NCI-H748 (cell line): ENCODE results near the gene PRKCG.

ENCODE experiments used
- DNase-seq: peaks from one replicate; lab custom pipeline; 2025; ENCODE audit not compliant: unreplicated experiment; lab: John Stamatoyannopoulos, UW

Gene PRKCG

DNA sequence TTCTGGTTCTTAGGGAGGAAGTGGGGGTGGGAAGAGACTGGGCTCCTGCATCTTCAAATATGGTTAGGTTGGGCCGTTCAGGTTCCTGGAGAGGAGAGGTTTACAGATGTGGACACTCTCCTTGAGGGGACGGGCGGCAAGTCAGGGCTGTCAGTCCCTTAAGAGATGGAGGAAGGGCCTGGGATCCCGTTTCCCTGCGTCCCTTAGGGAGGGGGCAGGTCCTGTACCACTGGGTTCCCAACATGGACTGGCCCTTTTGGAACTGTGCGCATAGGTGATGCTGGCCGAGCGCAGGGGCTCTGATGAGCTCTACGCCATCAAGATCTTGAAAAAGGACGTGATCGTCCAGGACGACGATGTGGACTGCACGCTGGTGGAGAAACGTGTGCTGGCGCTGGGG is 16.2 kb downstream of the PRKCG start:
- DNase-seq = no peak

DNA sequence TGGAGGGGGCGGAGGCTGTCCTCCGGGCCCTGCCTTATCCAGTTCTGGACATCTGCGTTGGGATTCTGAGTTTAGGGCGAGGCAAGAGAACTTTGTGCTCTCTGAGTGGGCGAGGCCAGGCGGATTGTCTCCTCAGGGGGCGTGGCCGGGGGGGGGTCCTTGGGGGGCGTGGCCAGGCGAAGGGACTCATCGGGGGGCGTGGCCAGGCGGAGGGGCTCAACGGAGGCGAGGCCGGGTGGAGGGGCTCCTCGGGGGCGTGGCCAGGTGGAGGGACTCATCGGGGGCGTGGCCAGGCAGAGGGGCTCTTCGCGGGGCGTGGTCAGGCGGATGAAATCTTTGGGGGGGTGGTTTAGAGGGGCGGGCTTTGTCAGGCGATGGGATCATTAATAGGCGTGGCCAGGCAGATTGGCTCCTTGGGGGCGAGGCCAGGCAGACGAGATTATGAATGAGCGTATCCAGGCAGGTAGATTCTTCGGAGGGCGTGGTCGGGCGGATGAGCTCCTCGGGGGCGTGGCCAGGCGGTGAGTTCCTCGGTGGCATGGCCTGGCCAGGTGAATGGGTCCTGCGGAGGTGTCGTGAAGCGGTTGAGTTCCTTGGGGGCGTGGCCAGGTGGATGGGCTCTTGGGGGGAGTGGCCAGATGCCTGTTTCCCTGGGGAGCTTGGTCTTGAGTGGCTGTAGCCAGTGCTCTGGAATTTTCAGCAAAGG is 16.8 kb downstream of the PRKCG start:
- peak; percentile 53 for DNase-seq

DNA sequence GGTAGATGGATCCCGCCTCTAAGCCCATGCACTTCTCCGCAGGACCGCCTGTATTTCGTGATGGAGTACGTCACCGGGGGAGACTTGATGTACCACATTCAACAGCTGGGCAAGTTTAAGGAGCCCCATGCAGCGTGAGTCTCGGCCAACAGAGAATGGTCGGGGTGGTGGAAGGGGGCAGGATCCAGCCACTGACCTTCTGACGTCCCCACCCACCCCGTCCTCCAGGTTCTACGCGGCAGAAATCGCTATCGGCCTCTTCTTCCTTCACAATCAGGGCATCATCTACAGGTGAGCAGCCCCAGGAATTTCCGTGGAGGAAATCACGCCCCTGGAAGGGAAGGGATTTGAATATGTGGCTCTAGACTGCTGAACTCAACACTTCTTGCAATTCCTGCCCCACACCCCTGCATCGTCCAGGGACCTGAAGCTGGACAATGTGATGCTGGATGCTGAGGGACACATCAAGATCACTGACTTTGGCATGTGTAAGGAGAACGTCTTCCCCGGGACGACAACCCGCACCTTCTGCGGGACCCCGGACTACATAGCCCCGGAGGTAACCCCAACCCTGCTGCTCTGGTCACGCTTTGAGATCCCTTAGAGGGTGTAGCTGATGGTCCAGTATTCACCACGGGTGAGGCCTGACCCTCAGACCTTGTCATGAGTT is 18.3 kb downstream of the PRKCG start:
- no peak for DNase-seq

DNA sequence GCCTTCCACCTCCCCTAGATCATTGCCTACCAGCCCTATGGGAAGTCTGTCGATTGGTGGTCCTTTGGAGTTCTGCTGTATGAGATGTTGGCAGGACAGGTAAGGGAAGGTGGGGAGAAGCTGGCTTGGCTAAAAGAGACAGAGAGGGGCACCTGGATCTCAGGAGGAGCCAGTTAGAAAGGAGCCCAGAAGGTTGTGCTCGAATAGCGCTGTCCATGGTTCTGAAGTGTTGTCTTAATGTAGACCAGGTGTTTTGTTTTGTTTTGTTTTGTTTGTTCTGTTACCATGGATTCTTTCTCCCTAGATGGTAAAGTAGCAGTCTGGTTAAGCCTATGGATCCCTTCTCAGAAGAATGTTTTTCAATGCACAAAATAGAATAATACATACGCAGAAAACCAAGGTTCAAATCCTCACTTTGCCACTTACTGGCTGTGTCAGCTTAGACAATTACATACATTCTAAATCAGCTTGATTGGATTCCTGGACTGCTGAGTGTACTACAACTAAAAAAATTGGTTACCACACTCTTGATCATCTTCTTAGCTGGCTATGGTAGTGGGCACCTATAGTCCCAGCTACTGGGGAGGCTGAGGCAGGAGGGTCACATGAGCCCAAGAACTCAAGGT is 21.2 kb downstream of the PRKCG start:
- peak; percentile 70 for DNase-seq

DNA sequence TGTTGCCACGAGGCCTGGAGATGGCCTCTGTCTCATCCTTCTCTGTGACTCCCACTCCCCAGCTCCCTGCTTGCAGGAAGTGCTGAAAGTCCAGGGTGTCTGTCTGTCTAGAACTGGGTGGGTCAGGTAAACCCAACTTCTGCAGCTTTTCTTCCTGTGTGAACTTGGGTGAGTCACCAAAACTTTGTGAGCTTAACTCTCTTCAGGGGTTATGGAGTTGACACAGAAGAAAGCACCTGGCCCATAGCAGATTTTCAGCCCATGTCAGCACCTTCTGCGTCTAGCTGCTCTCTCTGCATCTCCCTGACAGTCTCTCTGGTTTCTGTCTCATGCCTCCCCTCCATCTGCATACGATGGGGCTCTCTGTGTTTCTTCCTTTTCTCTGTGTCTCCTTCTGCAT is 22.9 kb downstream of the PRKCG start:
- DNase-seq = no peak

DNA sequence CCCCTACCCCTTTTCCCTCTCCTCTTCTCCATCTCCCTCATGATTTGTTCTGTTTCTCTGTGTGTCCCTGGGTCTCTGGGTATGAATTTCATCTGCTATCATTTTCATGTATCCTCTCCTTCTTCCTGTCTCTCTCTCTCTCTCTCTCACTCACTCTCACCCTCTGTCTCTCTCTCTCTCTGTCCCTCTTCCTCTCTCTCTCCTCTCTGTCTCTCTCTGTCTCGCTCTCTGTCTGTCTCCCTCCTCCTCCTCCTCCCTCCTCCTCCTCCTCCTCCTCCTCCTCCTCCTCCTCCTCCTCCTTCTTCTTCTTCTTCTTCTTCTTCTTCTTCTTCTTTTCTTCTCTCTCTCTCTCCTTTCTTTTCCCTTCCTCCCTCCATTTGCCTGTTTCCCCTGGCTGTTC is 23.8 kb downstream of the PRKCG start:
- no peak for DNase-seq

DNA sequence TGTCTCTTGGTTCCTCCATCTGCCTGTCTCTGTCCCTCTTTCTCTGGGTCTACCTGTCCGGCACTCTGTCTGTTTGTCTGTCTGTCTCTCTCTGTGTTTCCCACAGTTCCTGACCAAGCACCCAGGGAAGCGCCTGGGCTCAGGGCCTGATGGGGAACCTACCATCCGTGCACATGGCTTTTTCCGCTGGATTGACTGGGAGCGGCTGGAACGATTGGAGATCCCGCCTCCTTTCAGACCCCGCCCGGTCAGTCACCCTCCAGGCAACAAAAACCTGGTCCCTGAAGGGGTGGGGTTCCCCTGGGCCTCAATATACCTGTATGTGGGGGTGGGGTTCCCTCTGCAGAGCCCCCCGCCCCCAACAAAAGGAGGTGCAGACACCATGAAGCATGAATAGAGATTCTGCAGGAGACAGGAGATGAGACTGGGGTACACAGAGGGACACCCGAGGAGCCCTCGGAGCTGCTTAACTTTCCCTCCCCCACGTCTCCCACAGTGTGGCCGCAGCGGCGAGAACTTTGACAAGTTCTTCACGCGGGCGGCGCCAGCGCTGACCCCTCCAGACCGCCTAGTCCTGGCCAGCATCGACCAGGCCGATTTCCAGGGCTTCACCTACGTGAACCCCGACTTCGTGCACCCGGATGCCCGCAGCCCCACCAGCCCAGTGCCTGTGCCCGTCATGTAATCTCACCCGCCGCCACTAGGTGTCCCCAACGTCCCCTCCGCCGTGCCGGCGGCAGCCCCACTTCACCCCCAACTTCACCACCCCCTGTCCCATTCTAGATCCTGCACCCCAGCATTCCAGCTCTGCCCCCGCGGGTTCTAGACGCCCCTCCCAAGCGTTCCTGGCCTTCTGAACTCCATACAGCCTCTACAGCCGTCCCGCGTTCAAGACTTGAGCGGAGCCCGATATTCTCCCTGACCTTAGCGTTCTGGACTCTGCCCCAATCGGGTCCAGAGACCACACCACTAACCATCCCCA is 24.5 kb downstream of the PRKCG start:
- DNase-seq = no peak

DNA sequence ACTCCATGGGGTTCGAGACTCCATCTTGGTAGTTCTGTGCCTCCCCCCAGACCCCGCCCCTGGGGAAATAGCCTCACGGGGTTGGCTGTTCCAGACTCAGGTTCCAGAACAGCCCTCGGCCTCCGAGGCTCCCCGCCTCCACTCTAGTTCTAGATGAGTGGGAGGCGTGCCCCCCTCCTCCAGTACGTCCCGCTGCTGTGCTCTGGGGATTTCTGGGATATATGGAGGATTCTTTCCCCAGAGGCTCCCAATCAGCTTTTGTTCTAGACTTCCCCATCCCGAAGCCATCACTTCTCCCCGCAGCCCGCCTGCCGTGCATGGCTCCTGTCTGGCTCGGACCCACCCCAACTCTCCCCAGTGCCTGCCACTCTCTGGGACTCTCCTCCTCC is 25.2 kb downstream of the PRKCG start:
- no peak for DNase-seq

DNA sequence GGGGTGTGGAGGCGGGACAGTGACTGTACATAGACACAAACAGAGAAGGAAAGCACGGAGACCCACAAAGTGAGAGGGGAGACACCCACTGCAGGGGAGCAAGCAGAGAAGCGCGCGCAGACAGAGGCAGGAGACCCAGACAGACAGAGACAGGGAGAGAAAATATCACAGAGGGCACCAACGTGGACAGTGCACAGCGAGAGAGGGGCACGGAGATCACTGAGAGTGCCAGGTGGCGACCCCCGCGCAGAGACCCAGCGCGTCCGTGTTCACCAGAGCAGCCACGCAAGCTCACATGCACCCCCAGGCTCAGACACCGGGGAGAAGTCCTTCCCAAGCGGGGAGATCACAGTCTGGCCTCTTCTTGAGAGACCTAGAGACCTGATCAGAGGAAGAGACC is 25.7 kb downstream of the PRKCG start:
- no peak for DNase-seq

DNA sequence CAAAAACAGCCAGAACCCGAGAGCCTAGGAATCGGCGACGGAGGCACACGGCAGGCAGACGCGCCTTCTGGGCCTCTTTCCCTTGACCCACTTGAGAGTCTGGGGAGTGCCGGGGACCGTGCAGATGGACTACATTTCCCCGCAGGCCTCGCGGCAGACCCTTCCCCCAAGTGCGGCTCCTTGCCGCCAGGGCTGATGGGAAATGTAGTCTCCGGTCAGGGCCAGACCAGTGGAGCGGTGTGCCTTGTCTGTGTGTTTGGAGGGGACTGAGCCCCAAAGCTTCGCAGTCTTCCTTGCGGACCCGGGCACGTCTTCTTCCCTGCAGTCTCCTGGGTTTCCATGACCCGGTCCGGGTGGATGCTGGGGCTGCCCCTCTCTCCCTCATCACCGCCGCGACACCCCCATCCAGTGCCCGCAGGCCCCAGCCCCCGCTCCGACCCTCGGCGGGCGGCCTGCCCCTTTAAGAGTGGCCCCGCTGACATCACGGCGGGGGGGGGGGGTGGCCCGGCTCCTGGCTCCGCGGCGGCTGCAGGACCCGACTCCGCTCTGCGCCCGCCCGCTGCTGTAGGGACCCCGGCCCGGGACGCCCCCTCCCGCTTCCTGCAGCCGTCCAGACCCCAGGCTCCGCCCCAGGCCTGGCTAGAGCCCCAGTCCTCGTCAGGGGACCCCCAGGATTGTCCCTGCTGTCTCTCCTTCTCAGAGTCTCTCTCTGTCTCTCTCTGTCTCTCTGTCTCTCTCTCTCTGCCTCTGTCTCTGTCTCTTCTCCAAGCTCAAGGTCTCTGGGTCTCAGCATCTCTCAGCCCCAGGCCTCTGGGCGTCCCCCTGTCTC is 26.3 kb downstream of the PRKCG start:
- DNase-seq = peak; percentile 74

DNA sequence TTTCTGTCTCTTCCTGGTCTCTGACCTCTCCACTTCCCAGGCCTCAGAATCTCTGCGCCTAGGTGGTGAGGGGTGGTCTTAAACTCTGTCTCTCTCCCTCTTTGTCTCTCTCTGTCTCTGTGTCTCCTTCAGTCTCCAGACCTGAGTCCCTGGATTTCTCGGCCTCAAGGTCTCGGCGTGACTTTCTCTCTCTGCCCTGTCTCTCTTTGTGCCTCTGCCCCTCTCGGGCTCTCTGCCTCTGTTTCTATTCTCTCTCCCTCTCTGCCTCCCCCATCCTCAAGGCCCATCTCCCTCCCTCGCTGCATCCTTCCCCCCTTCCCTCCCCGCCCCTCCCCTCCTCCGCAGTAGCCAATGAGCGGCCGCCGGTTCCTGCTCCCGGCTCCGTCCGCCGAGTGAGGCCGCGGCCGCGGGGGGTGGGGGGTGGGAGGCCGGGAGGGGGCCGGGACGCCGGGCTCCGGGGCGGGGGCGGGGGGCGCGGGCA is 27.0 kb downstream of the PRKCG start, which contains the start of gene CACNG7:
Gene CACNG7 (plus strand): TSS at position 344 of the 481 bp plus-strand sequence. CDS start 3,554 bp downstream, outside the sequence.
- DNase-seq = peak; percentile 17

DNA sequence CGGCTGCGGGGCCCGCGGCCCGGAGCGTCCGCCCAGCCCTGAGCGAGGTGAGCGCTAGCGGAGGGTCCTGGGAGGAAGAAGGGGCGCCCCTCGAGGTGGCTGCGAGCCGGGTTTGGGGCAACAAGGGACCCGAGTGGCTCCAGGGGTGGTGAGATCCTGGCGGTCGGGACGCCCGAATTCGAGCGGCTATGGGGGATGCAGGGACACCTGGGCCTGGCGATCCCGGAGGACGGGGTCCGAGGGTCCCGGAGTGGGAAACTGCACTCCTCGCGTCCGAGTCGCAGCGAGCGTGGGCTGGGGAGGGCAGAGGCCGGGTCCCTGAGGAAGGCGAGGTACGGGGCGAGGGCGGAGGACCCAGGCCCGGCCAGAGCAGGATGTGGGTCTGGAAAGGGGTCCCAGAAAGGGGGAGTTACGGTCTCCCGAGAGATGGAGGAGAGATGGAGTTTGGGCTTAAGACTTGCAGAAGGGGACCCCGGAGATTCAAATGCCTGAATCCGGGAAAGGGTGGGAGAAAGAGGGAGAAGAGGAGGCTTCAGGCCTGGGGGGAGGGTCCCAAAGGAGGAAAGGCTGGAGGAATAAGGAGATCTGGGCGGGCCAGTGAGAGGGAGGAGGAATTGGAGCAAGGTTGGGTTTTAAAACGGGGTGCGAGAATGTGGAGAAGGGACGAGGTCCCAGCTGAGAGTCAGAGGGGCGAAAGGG is 27.6 kb downstream of the PRKCG start:
- DNase-seq = no peak

DNA sequence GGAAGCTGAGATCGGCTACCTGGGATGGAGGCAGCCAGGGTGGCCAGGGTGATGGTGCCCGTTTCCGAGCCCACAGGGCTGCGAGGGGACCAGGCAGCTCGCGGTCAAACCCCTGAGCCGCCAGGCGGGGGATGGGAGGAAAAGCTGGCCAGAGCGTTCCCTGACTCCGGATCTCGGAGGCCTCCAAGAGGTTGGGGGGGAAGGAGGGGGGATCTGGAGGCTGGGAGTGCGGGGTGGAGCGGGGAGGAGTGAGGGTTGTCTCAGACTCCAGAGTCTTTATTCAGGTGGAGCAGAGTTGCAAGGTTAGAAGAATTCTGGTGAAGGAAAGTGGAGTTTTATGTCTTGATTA is 28.1 kb downstream of the PRKCG start:
- DNase-seq = peak; percentile 15

DNA sequence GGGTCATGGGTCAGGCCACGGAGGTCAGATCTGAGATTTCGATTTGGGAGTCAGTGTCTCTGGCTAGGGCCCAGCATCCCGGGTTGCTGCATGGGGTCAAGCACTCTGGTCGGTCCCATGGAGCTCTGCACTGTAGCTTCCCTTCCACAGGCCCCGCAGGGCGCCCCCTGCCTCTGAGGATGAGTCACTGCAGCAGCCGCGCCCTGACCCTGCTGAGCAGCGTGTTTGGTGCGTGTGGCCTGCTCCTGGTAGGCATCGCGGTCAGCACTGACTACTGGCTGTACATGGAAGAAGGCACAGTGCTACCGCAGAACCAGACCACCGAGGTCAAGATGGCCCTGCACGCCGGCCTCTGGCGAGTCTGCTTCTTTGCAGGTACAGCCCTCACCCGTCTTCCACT is 30.7 kb downstream of the PRKCG start:
- DNase-seq = no peak

DNA sequence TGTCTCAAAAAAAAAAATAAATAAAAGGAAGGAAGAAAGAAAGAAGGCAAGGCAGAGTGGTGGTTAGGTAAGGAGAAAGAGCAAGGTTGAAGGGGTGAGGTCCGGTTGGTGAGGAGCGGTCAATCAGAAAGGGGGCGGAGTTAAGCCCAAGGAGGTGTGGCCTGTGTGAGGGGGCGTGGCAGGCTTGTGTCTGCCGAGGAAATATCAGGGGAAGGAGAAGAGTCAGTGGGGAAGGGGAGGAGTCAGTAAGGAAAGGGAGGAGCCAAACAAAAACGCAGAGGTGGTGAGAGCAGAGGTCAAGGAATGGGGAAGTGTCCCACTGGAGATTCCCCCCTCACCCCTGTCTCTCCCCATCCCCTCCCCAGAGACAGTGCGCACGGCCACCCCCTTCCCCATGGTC is 33.0 kb downstream of the PRKCG start:
- no peak for DNase-seq

DNA sequence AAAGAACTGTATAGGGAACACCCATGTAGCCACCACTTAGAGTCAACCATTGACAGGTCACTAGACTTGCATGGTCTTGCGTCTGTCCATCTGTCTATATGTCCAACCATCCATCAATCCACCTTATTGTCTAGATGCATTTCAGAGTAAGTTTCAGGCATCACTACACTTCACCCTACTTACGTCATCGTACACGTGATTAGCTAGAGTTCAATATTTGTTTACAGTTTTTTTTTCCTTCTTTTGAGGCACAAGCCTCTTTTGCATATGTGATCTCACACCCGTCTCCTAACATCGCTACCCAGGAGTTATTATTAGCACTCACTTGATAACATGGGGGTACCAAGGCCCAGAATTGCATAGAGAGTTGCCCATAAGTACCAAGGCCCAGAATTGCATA is 34.0 kb downstream of the PRKCG start:
- DNase-seq = no peak

DNA sequence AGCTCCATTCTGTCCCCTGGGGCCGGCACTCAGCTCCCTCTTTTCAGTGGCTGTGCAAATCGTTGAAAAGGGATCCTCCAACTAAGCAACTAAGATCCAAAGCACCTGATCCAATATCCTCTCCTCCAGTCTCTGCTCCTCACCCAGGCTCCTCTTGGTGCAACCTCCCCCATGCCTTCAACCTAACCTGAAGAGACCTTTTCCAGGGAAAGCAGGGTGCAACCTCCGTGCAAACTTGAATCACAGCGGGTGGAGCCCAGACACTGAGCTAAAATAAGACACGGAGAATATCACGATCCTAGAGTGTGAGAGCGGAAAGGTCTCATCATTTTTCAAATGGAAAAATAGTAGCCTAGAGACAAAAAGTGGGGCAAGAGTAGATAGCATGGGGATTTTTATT is 35.4 kb downstream of the PRKCG start:
- DNase-seq = no peak

DNA sequence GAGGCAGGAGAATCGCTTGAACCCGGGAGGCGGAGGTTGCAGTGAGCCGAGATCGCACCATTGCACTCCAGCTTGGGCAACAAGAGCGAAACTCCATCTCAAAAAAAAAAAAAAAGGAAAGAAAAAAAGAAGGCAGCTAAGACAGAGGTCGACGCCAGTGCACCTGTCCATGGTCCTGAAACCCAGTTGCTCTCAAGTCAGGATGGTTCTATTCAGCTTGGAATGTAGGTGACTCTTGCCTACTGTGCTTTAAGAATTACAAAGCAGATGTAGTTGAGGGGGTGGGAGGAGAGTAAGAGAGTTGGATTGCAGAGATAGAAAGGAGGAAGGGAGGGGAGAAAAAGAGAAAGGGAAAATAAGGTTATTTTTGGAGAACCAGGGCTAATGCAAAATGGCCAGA is 45.7 kb downstream of the PRKCG start:
- no peak for DNase-seq

DNA sequence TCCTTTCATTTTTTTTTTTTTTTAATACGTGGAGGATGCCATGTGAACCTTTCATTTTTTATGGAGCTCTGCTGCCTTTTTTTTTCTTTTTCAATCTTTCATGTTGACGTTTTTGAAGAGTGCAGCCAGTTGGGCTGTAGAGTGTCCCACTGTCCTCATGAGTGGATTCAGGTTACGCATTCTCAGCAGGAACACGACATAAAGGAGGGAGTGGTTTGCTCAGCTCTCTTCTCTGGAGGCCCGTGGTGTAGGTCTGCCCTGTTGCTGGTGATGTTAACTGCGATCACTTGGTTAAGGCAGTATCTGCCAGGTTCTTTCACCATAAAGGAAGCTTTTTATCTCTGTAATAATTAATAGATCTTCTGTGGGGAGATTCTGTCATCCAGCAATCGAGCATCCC is 54.0 kb downstream of the PRKCG start:
- DNase-seq = peak; percentile 26
